Measurements from ENCODE around the gene CCDC194. TPM values are rescaled to one million over a fixed set of nuclear protein-coding genes. Genes with fewer than 3 reads are reported as not detected.

CCDC194 gene
- total and polyA plus RNA-seq, 2 of the 8 experiments (the other 6 are each of a cell fraction or from before 2014, with no cell fraction given) = 0.33 TPM; not detected in 1

DNA sequence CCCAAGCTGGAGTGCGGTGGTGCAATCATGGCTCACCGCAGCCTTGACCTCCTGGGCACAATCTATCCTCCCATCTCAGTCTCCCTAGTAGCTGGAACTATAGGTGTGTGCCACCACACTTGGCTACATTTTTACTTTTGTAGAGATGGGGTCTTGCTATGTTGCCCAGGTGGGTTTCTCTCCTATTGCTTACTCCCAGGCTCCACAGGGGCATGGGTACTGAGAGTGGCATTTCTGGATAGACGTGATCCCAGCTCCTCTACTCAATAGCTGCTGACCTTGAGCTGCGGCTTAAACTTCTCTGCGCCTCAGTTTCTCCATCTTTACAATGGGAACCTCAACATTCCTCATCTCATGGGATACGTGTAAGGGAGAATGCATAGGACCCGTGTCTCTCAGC lies 37.4 kb upstream of the CCDC194 start:
- TF ChIP-seq SIX5 (IDR thresholded peaks at IDR 0.05; ENCODE audit: low read depth, low read length) (no peak), KDM5A (IDR thresholded peaks at IDR 0.05; ENCODE audit: low read length) (no peak), CHD2 (IDR thresholded peaks at IDR 0.05; ENCODE audit: low read length) (no peak), KDM1A (IDR thresholded peaks at IDR 0.05; ENCODE audit: borderline replicate concordance, low read length) (peak; percentile 59; the same call in 1 of the 2 replicates), SIRT6 (IDR thresholded peaks at IDR 0.05; ENCODE audit: low read length) (no peak), SP4 (IDR thresholded peaks at IDR 0.05; ENCODE audit: low read length) (no peak)
- TF ChIP-seq, protein P1, sequence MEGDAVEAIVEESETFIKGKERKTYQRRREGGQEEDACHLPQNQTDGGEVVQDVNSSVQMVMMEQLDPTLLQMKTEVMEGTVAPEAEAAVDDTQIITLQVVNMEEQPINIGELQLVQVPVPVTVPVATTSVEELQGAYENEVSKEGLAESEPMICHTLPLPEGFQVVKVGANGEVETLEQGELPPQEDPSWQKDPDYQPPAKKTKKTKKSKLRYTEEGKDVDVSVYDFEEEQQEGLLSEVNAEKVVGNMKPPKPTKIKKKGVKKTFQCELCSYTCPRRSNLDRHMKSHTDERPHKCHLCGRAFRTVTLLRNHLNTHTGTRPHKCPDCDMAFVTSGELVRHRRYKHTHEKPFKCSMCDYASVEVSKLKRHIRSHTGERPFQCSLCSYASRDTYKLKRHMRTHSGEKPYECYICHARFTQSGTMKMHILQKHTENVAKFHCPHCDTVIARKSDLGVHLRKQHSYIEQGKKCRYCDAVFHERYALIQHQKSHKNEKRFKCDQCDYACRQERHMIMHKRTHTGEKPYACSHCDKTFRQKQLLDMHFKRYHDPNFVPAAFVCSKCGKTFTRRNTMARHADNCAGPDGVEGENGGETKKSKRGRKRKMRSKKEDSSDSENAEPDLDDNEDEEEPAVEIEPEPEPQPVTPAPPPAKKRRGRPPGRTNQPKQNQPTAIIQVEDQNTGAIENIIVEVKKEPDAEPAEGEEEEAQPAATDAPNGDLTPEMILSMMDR (IDR thresholded peaks at IDR 0.05; ENCODE audit: control extremely low read depth in 1 of 3, insufficient read depth in 1 of 3, low read depth in 1 of 3, low read length in 3 of 3) = no peak
- H3K23me2 ChIP-seq (ENCODE audit: low read depth, low read length) = no peaks in the 10 kb centered on the region

More for the DNA sequence above, 37.4 kb upstream of the CCDC194 start:
- H3K79me2 ChIP-seq (ENCODE audit: control insufficient read depth in 1 of 2, insufficient read depth in 2 of 2, low read length in 2 of 2) = no peaks in the 10 kb centered on the region
- H2BK12ac ChIP-seq (ENCODE audit: low read depth, low read length) = no peak overlapping the region
- ChIA-PET POLR2A (ENCODE audit: partially characterized antibody) (interaction anchor here (0.8 kb wide), 1 partner anchor 1811 kb away, joined by 3 read pairs; no protein-coding TSS in a partner anchor), CTCF (ENCODE audit: partially characterized antibody) (interaction anchor here (0.6 to 6.4 kb wide), 4 partner anchors 9 to 721 kb away, joined by 3 to 40 read pairs (median 5); no protein-coding TSS in a partner anchor)
- FAIRE-seq (no peak), DNase-seq (ENCODE audit: low read depth in 1 of 2, low spot score in 2 of 2) (no peak)
- no peak overlapping the region for H2BK5ac ChIP-seq (ENCODE audit: low read depth, low read length)
- no peaks in the 10 kb centered on the region for H4K20me1 ChIP-seq (replicated peaks in 1 of 2; ENCODE audit: control insufficient read depth in 1 of 2, insufficient read depth in 2 of 2, low read length in 2 of 2)
- H3K4me1 ChIP-seq (replicated peaks in 1 of 4; ENCODE audit: control insufficient read depth in 3 of 4, insufficient read depth in 4 of 4, low read length in 3 of 4) = no peaks in the 10 kb centered on the region
- no peak overlapping the region for H3K9ac ChIP-seq (replicated peaks in 1 of 4; ENCODE audit: extremely low read depth in 1 of 4, low read depth in 3 of 4, low read length in 3 of 4)
- H3K79me1 ChIP-seq (ENCODE audit: low read depth, low read length) = no peaks in the 10 kb centered on the region
- no peak overlapping the region for H3K4ac ChIP-seq (replicated peaks; ENCODE audit: insufficient read length, low read depth, low read length)
- WGBS, 2 experiments (ENCODE audit: extremely low coverage in 1 of 2, insufficient coverage in 1 of 2, insufficient read length in 1 of 2, insufficient replicate concordance in 2 of 2, low coverage in 1 of 2, low lambda C conversion rate in 2 of 2, missing lambda C conversion rate in 1 of 2) = 89% methylated on average over 7 of the region's 7 CpGs; no CpG with 5 or more reads in 1 of the 2 experiments
- H4K8ac ChIP-seq (ENCODE audit: extremely low read depth, insufficient read depth, low read length) = no peak overlapping the region
- no peak overlapping the region for H3K56ac ChIP-seq (replicated peaks; ENCODE audit: insufficient read length, low read depth, low read length)
- no peak overlapping the region for H3K23ac ChIP-seq (ENCODE audit: insufficient read length)
- H3K4me3 ChIP-seq (ENCODE audit: extremely low read depth in 1 of 4, insufficient read depth in 2 of 4, low read depth in 3 of 4, low read length in 4 of 4) = no peak overlapping the region
- no peak overlapping the region for H2BK20ac ChIP-seq (ENCODE audit: low read length)
- H2AK5ac ChIP-seq (ENCODE audit: low read depth, low read length) = no peak overlapping the region
- no peak overlapping the region for H3K14ac ChIP-seq (ENCODE audit: insufficient read length)
- H4K91ac ChIP-seq (replicated peaks; ENCODE audit: insufficient read length, low read length) = no peak overlapping the region
- H2BK15ac ChIP-seq (ENCODE audit: low read length) = no peak overlapping the region
- H3K36me3 ChIP-seq (ENCODE audit: control insufficient read depth in 2 of 4, insufficient read depth in 4 of 4, low read length in 3 of 4) = no peaks in the 10 kb centered on the region
- no peak overlapping the region for H2AFZ ChIP-seq (ENCODE audit: low read length)
- H3K27ac ChIP-seq (ENCODE audit: low read depth, low read length) = no peak overlapping the region
- no peak overlapping the region for H3K18ac ChIP-seq (ENCODE audit: extremely low read depth, low read length)
- no peaks in the 10 kb centered on the region; a peak in 1 of 7 replicates for H3K27me3 ChIP-seq (replicated peaks in 1 of 4; ENCODE audit: control insufficient read depth in 3 of 4, extremely low read depth in 1 of 4, insufficient read depth in 3 of 4, low read length in 3 of 4)
- no peak overlapping the region for H2BK120ac ChIP-seq (replicated peaks; ENCODE audit: low read depth, low read length)
- no peak overlapping the region for H3K4me2 ChIP-seq (ENCODE audit: insufficient read depth in 1 of 2, low read depth in 2 of 2, low read length in 2 of 2)
- H3K9me3 ChIP-seq (ENCODE audit: insufficient read depth in 2 of 2, low read depth in 1 of 2, low read length in 1 of 2) = no peaks in the 10 kb centered on the region
- H4K5ac ChIP-seq (ENCODE audit: insufficient read length, low read depth, low read length) = no peak overlapping the region
